C4-2B (cell line): ENCODE measurements around the gene C5AR1.

Experiments used
- ZFX ChIP-seq: fragments of 450-650 bp; IDR thresholded peaks from 2 replicates; pipeline ENCODE4 v1.6.1; 2017
- TF ChIP-seq, protein P1 (sequence below): fragments of 450-650 bp; conservative IDR thresholded peaks from 2 replicates; pipeline ENCODE4 v1.5.1; 2017; ENCODE audit warnings: mild to moderate bottlenecking

GRCh38 chr19:47303966-47304365 lies 5.7 kb upstream of the C5AR1 start:
- TF ChIP-seq, protein P1, sequence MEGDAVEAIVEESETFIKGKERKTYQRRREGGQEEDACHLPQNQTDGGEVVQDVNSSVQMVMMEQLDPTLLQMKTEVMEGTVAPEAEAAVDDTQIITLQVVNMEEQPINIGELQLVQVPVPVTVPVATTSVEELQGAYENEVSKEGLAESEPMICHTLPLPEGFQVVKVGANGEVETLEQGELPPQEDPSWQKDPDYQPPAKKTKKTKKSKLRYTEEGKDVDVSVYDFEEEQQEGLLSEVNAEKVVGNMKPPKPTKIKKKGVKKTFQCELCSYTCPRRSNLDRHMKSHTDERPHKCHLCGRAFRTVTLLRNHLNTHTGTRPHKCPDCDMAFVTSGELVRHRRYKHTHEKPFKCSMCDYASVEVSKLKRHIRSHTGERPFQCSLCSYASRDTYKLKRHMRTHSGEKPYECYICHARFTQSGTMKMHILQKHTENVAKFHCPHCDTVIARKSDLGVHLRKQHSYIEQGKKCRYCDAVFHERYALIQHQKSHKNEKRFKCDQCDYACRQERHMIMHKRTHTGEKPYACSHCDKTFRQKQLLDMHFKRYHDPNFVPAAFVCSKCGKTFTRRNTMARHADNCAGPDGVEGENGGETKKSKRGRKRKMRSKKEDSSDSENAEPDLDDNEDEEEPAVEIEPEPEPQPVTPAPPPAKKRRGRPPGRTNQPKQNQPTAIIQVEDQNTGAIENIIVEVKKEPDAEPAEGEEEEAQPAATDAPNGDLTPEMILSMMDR: no peak
- no peak for TF ChIP-seq ZFX
